Activated T-helper 1 cell treated with anti-CD3 and anti-CD28 coated beads, Interleukin-2, amount 50 U/mL, for 16 hours (primary cell): ENCODE measurements around the gene WNT3A.
A peak's percentile ranks its signal among the peaks of the same experiment; 100 is the strongest.

ENCODE experiments used
- DNase-seq, 2 donors: peaks; one replicate each; pipeline ENCODE4 v3.0.0-alpha.2; 2020; ENCODE audit warnings: low read depth in 1 of 2, low spot score in 1 of 2

Gene WNT3A

GRCh38 chr1:228097333-228098081 is 90.7 kb downstream of the WNT3A start:
- no peak for DNase-seq

- DNase-seq = no peak
These were observed 91.6 kb downstream of the WNT3A start for GRCh38 chr1:228098323-228098931.

GRCh38 chr1:228099331-228099732 is 92.5 kb downstream of the WNT3A start:
- no peak for DNase-seq

GRCh38 chr1:228100822-228101613 is 94.2 kb downstream of the WNT3A start:
- no peak for DNase-seq

GRCh38 chr1:228101614-228101993 is 94.8 kb downstream of the WNT3A start:
- DNase-seq = peak in 1 of 2 donors; percentile 17

- DNase-seq = peak; percentile 41 to 46
These were observed 95.4 kb downstream of the WNT3A start for GRCh38 chr1:228101994-228102790.

GRCh38 chr1:228102791-228103620 is 96.2 kb downstream of the WNT3A start, which contains the start of gene C1orf35:
Gene C1orf35 (minus strand): TSS chr1:228103325. CDS start chr1:228103227, 98 bp downstream.
- DNase-seq = peak; percentile 88 to 91

- no peak for DNase-seq
These were observed 97.9 kb downstream of the WNT3A start for GRCh38 chr1:228104526-228105269.

- no peak for DNase-seq
These were observed 98.6 kb downstream of the WNT3A start for GRCh38 chr1:228105270-228105995.

GRCh38 chr1:228105996-228106799 is 99.4 kb downstream of the WNT3A start:
- no peak for DNase-seq

- no peak for DNase-seq
These were observed 99.9 kb downstream of the WNT3A start for GRCh38 chr1:228106800-228107054.

- no peak for DNase-seq
These were observed 100.8 kb downstream of the WNT3A start for GRCh38 chr1:228107636-228108035.

GRCh38 chr1:228108055-228108690 is 101.4 kb downstream of the WNT3A start:
- no peak for DNase-seq

GRCh38 chr1:228108742-228109072 is 101.9 kb downstream of the WNT3A start:
- DNase-seq = no peak

GRCh38 chr1:228109073-228109961 is 102.5 kb downstream of the WNT3A start, which contains the start of gene MRPL55:
Gene MRPL55 (minus strand): TSS chr1:228109299. CDS start chr1:228108260, 1,039 bp downstream.
- DNase-seq = peak; percentile 99

GRCh38 chr1:228109962-228110488 is 103.2 kb downstream of the WNT3A start:
- no peak for DNase-seq

- DNase-seq = no peak
These were observed 103.8 kb downstream of the WNT3A start for GRCh38 chr1:228110556-228110955.
